ENCODE data around the gene CCDC73.

GRCh38 chr11:32794439-32794838 lies at the start of gene CCDC73:
- no peak for TF ChIP-seq ZNF274 (IDR thresholded peaks at IDR 0.05; ENCODE audit: insufficient read depth, insufficient read length)
- no peak for TF ChIP-seq CTCF (IDR thresholded peaks at IDR 0.05 in 2 of 3, conservative IDR thresholded peaks at IDR 0.05 in 1 of 3; ENCODE audit: control insufficient read depth in 2 of 3, extremely low read depth in 1 of 3, insufficient read depth in 1 of 3, low read depth in 3 of 3, low read length in 3 of 3)
- TF ChIP-seq BHLHE40 (IDR thresholded peaks at IDR 0.05; ENCODE audit: borderline replicate concordance in 1 of 2, low read depth in 2 of 2, low read length in 1 of 2) = no peak
- no peak for TF ChIP-seq FOXM1 (IDR thresholded peaks at IDR 0.05; ENCODE audit: low read depth, low read length)
- TF ChIP-seq, protein P1, sequence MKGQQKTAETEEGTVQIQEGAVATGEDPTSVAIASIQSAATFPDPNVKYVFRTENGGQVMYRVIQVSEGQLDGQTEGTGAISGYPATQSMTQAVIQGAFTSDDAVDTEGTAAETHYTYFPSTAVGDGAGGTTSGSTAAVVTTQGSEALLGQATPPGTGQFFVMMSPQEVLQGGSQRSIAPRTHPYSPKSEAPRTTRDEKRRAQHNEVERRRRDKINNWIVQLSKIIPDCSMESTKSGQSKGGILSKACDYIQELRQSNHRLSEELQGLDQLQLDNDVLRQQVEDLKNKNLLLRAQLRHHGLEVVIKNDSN (IDR thresholded peaks at IDR 0.05; ENCODE audit: borderline replicate concordance, extremely low read length, insufficient read depth, low read depth, low read length) = no peak
- TF ChIP-seq MYC (IDR thresholded peaks at IDR 0.05; ENCODE audit: insufficient read depth, insufficient read length, insufficient replicate concordance, low read length, severe bottlenecking) = no peak
- no peak for TF ChIP-seq POLR2A (IDR thresholded peaks at IDR 0.05; ENCODE audit: low read depth, low read length)
- TF ChIP-seq, protein P2, sequence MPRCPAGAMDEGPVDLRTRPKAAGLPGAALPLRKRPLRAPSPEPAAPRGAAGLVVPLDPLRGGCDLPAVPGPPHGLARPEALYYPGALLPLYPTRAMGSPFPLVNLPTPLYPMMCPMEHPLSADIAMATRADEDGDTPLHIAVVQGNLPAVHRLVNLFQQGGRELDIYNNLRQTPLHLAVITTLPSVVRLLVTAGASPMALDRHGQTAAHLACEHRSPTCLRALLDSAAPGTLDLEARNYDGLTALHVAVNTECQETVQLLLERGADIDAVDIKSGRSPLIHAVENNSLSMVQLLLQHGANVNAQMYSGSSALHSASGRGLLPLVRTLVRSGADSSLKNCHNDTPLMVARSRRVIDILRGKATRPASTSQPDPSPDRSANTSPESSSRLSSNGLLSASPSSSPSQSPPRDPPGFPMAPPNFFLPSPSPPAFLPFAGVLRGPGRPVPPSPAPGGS (IDR thresholded peaks at IDR 0.05; ENCODE audit: borderline replicate concordance, insufficient read depth, low read depth, low read length, poor library complexity, severe bottlenecking) = no peak

All from GM12878 (cell line).